Cardiac fibroblast (primary cell): ENCODE results near the gene TTL.

Source experiments
- DNase-seq, 2 donors: peaks; one replicate each; pipeline versions ENCODE4 v3.0.0 to v3.0.0-alpha.2; 2010; ENCODE audit warnings: low read depth in 2 of 2
- H3K4me3 ChIP-seq, 2 donors: replicated peaks in 1 of 2; 1 replicate in 1 of 2; 2 replicates in 1 of 2; pipeline ENCODE4 v1.5.1; 2011; ENCODE audit warnings: low read depth in 2 of 2, low read length in 2 of 2, mild to moderate bottlenecking in 2 of 2, moderate library complexity in 1 of 2
- TF ChIP-seq, protein P1 (sequence below): IDR thresholded peaks from one replicate; pipeline ENCODE4 v1.5.1; 2011; ENCODE audit warnings: low read depth, mild to moderate bottlenecking, low read length, inconsistent platforms

TTL gene

DNA sequence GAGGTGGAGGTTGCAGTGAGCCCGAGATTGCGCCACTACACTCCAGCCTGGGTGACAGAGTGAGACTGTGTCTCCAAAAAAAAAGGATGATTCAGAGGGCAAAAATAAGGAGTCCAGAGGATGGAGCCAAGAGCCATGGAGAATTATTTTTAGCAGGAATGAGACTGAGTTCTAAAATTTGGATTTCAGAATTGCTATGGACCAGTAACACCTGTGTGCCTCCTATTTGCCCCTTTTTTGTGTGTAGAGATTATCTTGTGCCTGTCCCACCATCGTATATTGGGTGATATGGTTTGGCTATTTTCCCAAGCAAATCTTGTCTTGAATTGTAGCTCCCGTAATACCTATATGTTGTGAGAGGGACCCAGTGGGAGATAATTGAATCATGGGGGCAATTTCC is 32.1 kb upstream of the TTL start:
- no peak for DNase-seq
- no peak overlapping the region for H3K4me3 ChIP-seq
- TF ChIP-seq, protein P1, sequence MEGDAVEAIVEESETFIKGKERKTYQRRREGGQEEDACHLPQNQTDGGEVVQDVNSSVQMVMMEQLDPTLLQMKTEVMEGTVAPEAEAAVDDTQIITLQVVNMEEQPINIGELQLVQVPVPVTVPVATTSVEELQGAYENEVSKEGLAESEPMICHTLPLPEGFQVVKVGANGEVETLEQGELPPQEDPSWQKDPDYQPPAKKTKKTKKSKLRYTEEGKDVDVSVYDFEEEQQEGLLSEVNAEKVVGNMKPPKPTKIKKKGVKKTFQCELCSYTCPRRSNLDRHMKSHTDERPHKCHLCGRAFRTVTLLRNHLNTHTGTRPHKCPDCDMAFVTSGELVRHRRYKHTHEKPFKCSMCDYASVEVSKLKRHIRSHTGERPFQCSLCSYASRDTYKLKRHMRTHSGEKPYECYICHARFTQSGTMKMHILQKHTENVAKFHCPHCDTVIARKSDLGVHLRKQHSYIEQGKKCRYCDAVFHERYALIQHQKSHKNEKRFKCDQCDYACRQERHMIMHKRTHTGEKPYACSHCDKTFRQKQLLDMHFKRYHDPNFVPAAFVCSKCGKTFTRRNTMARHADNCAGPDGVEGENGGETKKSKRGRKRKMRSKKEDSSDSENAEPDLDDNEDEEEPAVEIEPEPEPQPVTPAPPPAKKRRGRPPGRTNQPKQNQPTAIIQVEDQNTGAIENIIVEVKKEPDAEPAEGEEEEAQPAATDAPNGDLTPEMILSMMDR: no peak

- H3K4me3 ChIP-seq: no peak overlapping the region
- DNase-seq: no peak
- TF ChIP-seq, protein P1: no peak
These were observed 30.6 kb upstream of the TTL start for GRCh38 chr2:112451317-112451716.

DNA sequence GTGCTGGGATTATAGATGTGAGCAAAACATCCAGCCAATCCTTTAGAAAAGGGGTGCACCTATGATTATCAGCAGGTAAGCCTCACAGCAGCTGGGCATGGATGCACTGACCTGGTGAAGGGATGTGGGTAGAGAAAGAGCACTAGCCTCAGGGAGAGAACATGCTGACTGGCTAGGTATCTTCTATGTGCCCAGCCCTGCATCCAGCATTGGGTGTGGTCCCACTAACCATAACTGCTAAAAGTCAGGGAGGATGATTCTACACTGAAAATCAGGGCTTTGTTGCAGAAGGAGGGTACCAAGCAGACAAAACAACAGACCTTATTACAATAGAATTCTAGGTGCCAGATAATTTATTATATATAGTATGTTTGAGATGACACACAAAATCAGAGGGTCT is 27.4 kb upstream of the TTL start:
- TF ChIP-seq, protein P1: no peak

DNA sequence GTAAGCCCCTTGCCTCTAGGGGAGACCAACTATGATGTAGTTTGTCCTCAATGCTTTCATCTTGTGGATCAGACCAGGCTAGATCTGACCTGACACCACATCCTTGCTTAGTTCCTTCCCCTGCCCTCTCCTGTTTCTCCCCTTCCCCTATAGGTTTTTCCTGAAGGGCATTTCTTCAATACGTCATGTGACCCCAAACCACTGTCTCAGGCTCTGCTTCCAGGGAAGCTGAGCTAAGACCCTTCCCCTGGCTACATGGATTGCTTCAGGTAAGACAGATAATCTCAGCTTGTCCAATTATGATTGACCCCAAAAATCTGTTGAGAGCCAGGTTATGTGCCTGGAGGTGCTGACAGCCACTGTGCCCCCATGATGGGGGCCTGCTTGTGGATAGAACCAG is 22.6 kb upstream of the TTL start:
- H3K4me3 ChIP-seq: no peak overlapping the region
- TF ChIP-seq, protein P1: no peak
- no peak for DNase-seq

More for the DNA sequence above, 27.4 kb upstream of the TTL start:
- DNase-seq: no peak
- no peak overlapping the region for H3K4me3 ChIP-seq

DNA sequence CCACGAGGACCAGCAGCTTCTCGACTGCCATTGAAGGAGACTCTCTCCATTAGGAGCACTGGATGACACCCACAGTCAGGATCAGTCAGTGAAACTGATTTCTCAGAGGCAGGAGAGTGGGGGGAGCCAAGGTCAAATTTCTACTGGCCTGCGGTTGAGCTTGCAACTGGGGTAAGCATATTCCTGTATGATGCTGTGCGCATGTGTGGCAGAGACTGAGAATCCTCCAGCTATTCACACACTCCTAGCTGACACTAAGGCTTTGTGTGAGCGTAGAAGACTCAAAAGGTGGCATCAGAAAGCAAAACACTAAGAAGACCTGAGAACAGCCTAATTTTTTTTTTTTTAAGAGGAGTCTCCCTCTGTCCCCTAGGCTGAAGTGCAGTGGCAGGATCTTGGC is 19.8 kb upstream of the TTL start:
- TF ChIP-seq, protein P1: no peak
- no peak overlapping the region for H3K4me3 ChIP-seq
- no peak for DNase-seq

- TF ChIP-seq, protein P1: no peak
- no peak overlapping the region for H3K4me3 ChIP-seq
- DNase-seq: no peak
These were observed 18.7 kb upstream of the TTL start for GRCh38 chr2:112463256-112463655.

DNA sequence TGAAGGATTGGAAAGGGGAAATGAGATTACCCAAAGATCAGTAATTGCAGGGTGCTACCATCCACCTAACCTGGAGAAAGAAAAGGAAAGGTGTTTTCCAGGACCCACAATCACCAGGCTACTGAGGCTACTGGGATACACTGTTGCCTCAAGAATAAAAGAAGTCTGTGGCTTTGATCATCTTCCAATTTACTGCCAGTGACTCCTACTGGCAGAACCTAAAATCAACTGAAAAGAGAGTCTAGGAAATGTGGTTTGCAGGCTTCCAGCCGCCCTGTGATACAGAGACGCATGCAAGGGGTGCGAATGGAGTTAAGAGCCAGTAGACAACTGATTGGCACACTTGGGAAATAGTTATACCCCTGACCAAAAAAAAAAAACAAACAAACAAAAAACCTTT is 16.6 kb upstream of the TTL start:
- H3K4me3 ChIP-seq: no peak overlapping the region
- DNase-seq: peak; percentile 29 to 43
- TF ChIP-seq, protein P1: peak; percentile 26
